NT2/D1 (cell line): Measurements from ENCODE around the gene GRM7.

ENCODE experiments used
- DNase-seq: peaks from one replicate; pipeline ENCODE4 v3.0.0-alpha.2; 2011; ENCODE audit warnings: low read depth, low spot score
- H3K27me3 ChIP-seq: 2 replicates; pipeline ENCODE4 v1.6.0; 2011; ENCODE audit warnings: mild to moderate bottlenecking; ENCODE audit not compliant: insufficient read length, insufficient read depth
- H3K36me3 ChIP-seq: 2 replicates; pipeline ENCODE4 v1.6.1; 2011; ENCODE audit warnings: mild to moderate bottlenecking, low read length, mixed read lengths; ENCODE audit not compliant: insufficient read depth, insufficient read length
- H3K4me1 ChIP-seq: 2 replicates; pipeline ENCODE4 v1.5.1; 2011; ENCODE audit not compliant: insufficient read depth, insufficient read length
- H3K4me3 ChIP-seq: 2 replicates; pipeline ENCODE4 v1.5.1; 2011; ENCODE audit warnings: low read depth; ENCODE audit not compliant: insufficient read length
- H3K9ac ChIP-seq: 2 replicates; pipeline ENCODE4 v1.6.0; 2011; ENCODE audit warnings: low read depth; ENCODE audit not compliant: insufficient read length
- H3K9me3 ChIP-seq: 2 replicates; pipeline ENCODE4 v1.5.1; 2011; ENCODE audit warnings: mild to moderate bottlenecking, low read length; ENCODE audit not compliant: insufficient read depth
- SUZ12 ChIP-seq: IDR thresholded peaks from 2 replicates; pipeline ENCODE4 v1.6.1; 2011; ENCODE audit not compliant: insufficient read length, insufficient read depth; ENCODE audit errors: extremely low read depth
- YY1 ChIP-seq: IDR thresholded peaks from 2 replicates; pipeline ENCODE4 v1.6.1; 2011; ENCODE audit not compliant: insufficient read length, insufficient read depth
- ZNF274 ChIP-seq: IDR thresholded peaks from 2 replicates; pipeline ENCODE4 v1.6.1; 2011; ENCODE audit warnings: mild to moderate bottlenecking, low read depth, low read length

Gene GRM7

DNA sequence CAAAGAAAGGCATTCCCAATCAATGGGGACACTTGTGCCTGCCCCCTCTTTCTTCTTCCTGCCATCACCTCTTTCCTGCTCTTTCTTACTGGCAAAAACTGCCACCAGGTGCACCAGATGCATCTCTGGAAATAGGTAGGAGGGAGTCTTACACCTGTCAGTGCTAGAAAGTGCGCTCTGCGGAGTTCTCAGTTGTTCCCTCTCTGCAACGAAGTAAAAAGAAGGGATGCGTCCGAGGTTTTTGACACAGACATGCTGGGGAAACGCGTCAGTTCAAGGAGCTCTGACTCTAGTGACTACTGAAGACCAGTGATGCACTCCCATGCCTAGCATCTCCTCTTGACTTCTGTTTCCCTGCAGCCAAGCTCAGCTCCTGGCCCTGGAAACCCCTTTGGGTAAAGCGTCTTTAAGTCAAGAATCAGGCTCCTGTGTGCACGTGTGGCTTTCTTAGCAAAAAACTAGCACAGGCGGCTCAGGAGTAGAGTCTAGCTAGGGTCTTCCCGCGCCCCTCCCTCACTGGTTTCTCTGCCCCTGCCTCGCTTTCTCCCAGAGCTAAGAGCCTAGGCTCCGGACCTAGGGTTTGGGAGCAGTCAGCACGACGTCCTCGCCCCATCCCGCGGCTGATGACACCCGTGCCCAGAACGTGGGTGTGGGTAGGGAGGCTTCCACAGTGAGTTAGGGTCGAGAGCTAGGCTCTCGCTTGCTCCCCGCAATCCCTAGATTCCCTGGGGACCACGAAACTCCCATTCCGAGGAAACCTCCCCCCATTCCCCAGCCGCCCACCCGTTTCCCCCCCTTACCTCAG is 564 bp upstream of the GRM7 start:
- TF ChIP-seq ZNF274: no peak
- no peak for TF ChIP-seq SUZ12
- TF ChIP-seq YY1: no peak
- Histone ChIP-seq H3K9ac (peak overlapping the region; percentile 69), H3K4me3 (peak overlapping the region; percentile 44), H3K36me3 (no peaks in the 10 kb centered on the region), H3K9me3 (no peaks in the 10 kb centered on the region), H3K27me3 (peaks cover 71% of the 10 kb centered on the region), H3K4me1 (no peaks in the 10 kb centered on the region)
- DNase-seq: no peak

DNA sequence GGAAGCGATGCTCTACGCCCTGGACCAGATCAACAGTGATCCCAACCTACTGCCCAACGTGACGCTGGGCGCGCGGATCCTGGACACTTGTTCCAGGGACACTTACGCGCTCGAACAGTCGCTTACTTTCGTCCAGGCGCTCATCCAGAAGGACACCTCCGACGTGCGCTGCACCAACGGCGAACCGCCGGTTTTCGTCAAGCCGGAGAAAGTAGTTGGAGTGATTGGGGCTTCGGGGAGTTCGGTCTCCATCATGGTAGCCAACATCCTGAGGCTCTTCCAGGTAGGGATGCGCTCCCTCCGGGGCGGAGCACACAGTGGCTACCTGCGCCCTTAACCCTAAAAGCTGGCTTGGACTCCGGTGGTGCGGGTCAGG is 698 bp downstream of the GRM7 start:
- H3K36me3 ChIP-seq: no peaks in the 10 kb centered on the region
- no peaks in the 10 kb centered on the region for H3K4me1 ChIP-seq
- peak overlapping the region; percentile 69 for H3K9ac ChIP-seq
- H3K9me3 ChIP-seq: no peaks in the 10 kb centered on the region
- peaks cover 71% of the 10 kb centered on the region for H3K27me3 ChIP-seq
- peak overlapping the region; percentile 44 for H3K4me3 ChIP-seq
- TF ChIP-seq YY1: no peak
- TF ChIP-seq SUZ12: peak; percentile 87
- no peak for TF ChIP-seq ZNF274
- DNase-seq: no peak

- DNase-seq: no peak
- H3K4me3 ChIP-seq: peak overlapping the region; percentile 44
- TF ChIP-seq ZNF274: no peak
- TF ChIP-seq SUZ12: peak; percentile 90
- H3K36me3 ChIP-seq: no peaks in the 10 kb centered on the region
- peak overlapping the region; percentile 51 for H3K9ac ChIP-seq
- H3K4me1 ChIP-seq: no peaks in the 10 kb centered on the region
- H3K9me3 ChIP-seq: no peaks in the 10 kb centered on the region
- peaks cover 71% of the 10 kb centered on the region for H3K27me3 ChIP-seq
These were observed 1.3 kb downstream of the GRM7 start for GRCh38 chr3:6862041-6862879.

DNA sequence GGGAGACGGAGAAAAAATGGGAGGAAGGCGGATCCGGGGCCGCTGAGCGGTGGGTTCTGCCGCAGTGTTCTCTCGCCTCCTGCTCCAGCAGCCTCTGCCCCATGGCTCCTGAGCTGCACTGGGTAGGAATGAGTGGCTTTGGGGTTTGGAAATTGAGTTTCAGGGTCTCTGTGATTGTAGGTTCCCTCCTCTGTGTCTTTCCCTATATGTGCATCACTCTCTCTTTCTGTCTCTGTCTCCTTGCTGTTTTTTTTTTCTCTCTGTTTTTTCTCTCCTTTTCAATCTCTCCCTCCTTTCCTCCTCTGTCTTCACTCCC is 1.9 kb downstream of the GRM7 start:
- Histone ChIP-seq H3K4me1 (no peaks in the 10 kb centered on the region), H3K4me3 (peak overlapping the region; percentile 44), H3K27me3 (peaks cover 71% of the 10 kb centered on the region), H3K9me3 (no peaks in the 10 kb centered on the region), H3K9ac (peak overlapping the region; percentile 51), H3K36me3 (no peaks in the 10 kb centered on the region)
- no peak for DNase-seq
- no peak for TF ChIP-seq SUZ12
- no peak for TF ChIP-seq YY1
- TF ChIP-seq ZNF274: no peak

- Histone ChIP-seq H3K9ac (no peak overlapping the region), H3K4me1 (no peaks in the 10 kb centered on the region), H3K27me3 (peaks cover 28% of the 10 kb centered on the region), H3K9me3 (no peaks in the 10 kb centered on the region), H3K4me3 (no peak overlapping the region), H3K36me3 (no peaks in the 10 kb centered on the region)
- no peak for TF ChIP-seq SUZ12
- no peak for TF ChIP-seq ZNF274
- no peak for TF ChIP-seq YY1
- no peak for DNase-seq
These were observed 6.4 kb downstream of the GRM7 start for GRCh38 chr3:6867269-6867668.

- no peak for DNase-seq
- Histone ChIP-seq H3K36me3 (no peaks in the 10 kb centered on the region), H3K4me3 (no peak overlapping the region), H3K4me1 (no peaks in the 10 kb centered on the region), H3K27me3 (no peaks in the 10 kb centered on the region), H3K9me3 (no peaks in the 10 kb centered on the region), H3K9ac (no peak overlapping the region)
- TF ChIP-seq SUZ12 (no peak), ZNF274 (no peak), YY1 (no peak)
These were observed 17.8 kb downstream of the GRM7 start for GRCh38 chr3:6878731-6879130.

GRCh38 chr3:6912240-6912639 is 51.3 kb downstream of the GRM7 start:
- TF ChIP-seq SUZ12: no peak
- no peak for TF ChIP-seq ZNF274
- TF ChIP-seq YY1: no peak
- no peaks in the 10 kb centered on the region for H3K27me3 ChIP-seq
- H3K4me1 ChIP-seq: no peaks in the 10 kb centered on the region

More at GRCh38 chr3:6912240-6912639, 51.3 kb downstream of the GRM7 start:
- Histone ChIP-seq H3K9me3 (no peaks in the 10 kb centered on the region), H3K9ac (no peak overlapping the region), H3K4me3 (no peak overlapping the region), H3K36me3 (no peaks in the 10 kb centered on the region)
- no peak for DNase-seq
